Liver (tissue), 9 donors: Measurements from ENCODE around the gene CRACDL. TPM values are rescaled to one million over a fixed set of nuclear protein-coding genes. Genes with fewer than 3 reads are reported as not detected.

Source experiments
- DNase-seq: peaks from one replicate; pipeline ENCODE4 v3.0.0-alpha.2; 2017; ENCODE audit warnings: low spot score
- H3K27ac ChIP-seq, 2 donors: one replicate each; pipeline ENCODE4 v1.7.0; 2013; ENCODE audit warnings: inconsistent platforms in 2 of 2, low read length in 2 of 2, control low read depth in 1 of 2, low read depth in 1 of 2, mild to moderate bottlenecking in 1 of 2
- H3K27me3 ChIP-seq, 4 donors: one replicate each; pipeline versions ENCODE4 v1.6.1 to v1.7.0; 2013; ENCODE audit warnings: low read length in 3 of 4, inconsistent platforms in 1 of 4, mild to moderate bottlenecking in 1 of 4, moderate library complexity in 1 of 4; ENCODE audit not compliant: control insufficient read depth in 4 of 4, insufficient read depth in 4 of 4
- H3K36me3 ChIP-seq, 4 donors: one replicate each; pipeline versions ENCODE4 v1.6.1 to v1.7.0; 2013; ENCODE audit warnings: low read length in 3 of 4, mild to moderate bottlenecking in 3 of 4, low read depth in 1 of 4, moderate library complexity in 1 of 4; ENCODE audit not compliant: control insufficient read depth in 4 of 4, insufficient read depth in 3 of 4
- H3K4me1 ChIP-seq, 4 donors: one replicate each; pipeline versions ENCODE4 v1.6.1 to v1.7.0; 2013; ENCODE audit warnings: low read length in 3 of 4, mild to moderate bottlenecking in 3 of 4, moderate library complexity in 1 of 4; ENCODE audit not compliant: control insufficient read depth in 4 of 4, insufficient read depth in 4 of 4
- H3K4me3 ChIP-seq, 3 donors: one replicate each; pipeline versions ENCODE4 v1.6.1 to v1.7.0; 2013; ENCODE audit warnings: low read length in 3 of 3, control low read depth in 1 of 3, low read depth in 1 of 3, mild to moderate bottlenecking in 1 of 3
- H3K9ac ChIP-seq, 2 donors: one replicate each; pipeline ENCODE4 v1.7.0; 2013; ENCODE audit warnings: low read length in 2 of 2, mild to moderate bottlenecking in 2 of 2, moderate library complexity in 2 of 2, control low read depth in 1 of 2, low read depth in 1 of 2
- H3K9me3 ChIP-seq, 4 donors: one replicate each; pipeline versions ENCODE4 v1.6.1 to v1.7.0; 2013; ENCODE audit warnings: low read length in 3 of 4; ENCODE audit not compliant: control insufficient read depth in 4 of 4
- ATF3 ChIP-seq: IDR thresholded peaks from 2 replicates; pipeline ENCODE4 v1.6.1; 2016; ENCODE audit warnings: antibody characterized with exemption
- EGR1 ChIP-seq, 2 donors: IDR thresholded peaks; 2 replicates each; pipeline ENCODE4 v1.6.1; 2016 to 2018; ENCODE audit warnings: antibody characterized with exemption in 2 of 2, low read depth in 2 of 2
- FOXA2 ChIP-seq: IDR thresholded peaks from 2 replicates; pipeline ENCODE4 v1.6.1; 2016; ENCODE audit warnings: antibody characterized with exemption
- GABPA ChIP-seq, 2 donors: IDR thresholded peaks in 1 of 2; conservative IDR thresholded peaks in 1 of 2; 2 replicates each; pipeline ENCODE4 v1.6.1; 2016; ENCODE audit warnings: antibody characterized with exemption in 2 of 2, mild to moderate bottlenecking in 1 of 2, moderate library complexity in 1 of 2
- HNF4A ChIP-seq, 2 donors: conservative IDR thresholded peaks; 2 replicates each; pipeline ENCODE4 v1.6.1; 2016; ENCODE audit warnings: antibody characterized with exemption in 2 of 2, mild to moderate bottlenecking in 2 of 2
- HNF4G ChIP-seq: IDR thresholded peaks from 2 replicates; pipeline ENCODE4 v1.6.1; 2016; ENCODE audit warnings: antibody characterized with exemption
- NR2F2 ChIP-seq: IDR thresholded peaks from 2 replicates; pipeline ENCODE4 v1.6.1; 2016; ENCODE audit warnings: antibody characterized with exemption
- RAD21 ChIP-seq, 2 donors: IDR thresholded peaks; 2 replicates each; pipeline ENCODE4 v1.6.1; 2016; ENCODE audit warnings: antibody characterized with exemption in 2 of 2, mild to moderate bottlenecking in 2 of 2
- REST ChIP-seq: IDR thresholded peaks from 2 replicates; pipeline ENCODE4 v1.6.1; 2016; ENCODE audit warnings: antibody characterized with exemption, mild to moderate bottlenecking
- SP1 ChIP-seq: IDR thresholded peaks from 2 replicates; pipeline ENCODE4 v1.6.1; 2018; ENCODE audit warnings: antibody characterized with exemption, mild to moderate bottlenecking
- TAF1 ChIP-seq: conservative IDR thresholded peaks from 2 replicates; pipeline ENCODE4 v1.6.1; 2016; ENCODE audit warnings: antibody characterized with exemption, mild to moderate bottlenecking
- YY1 ChIP-seq: IDR thresholded peaks from 2 replicates; pipeline ENCODE4 v1.6.1; 2016; ENCODE audit warnings: antibody characterized with exemption, mild to moderate bottlenecking
- ZBTB33 ChIP-seq: IDR thresholded peaks from 2 replicates; pipeline ENCODE4 v1.6.1; 2016; ENCODE audit warnings: antibody characterized with exemption
- WGBS: extraction: QIAGEN DNeasy Blood & Tissue Kit; methylation state at CpG from one replicate; pipeline ENCODE4 v1.1.7; 2013; 5-methylcytosine and 5-hydroxymethylcytosine counted together
- polyA plus RNA-seq, 2 donors: library from polyadenylated mRNA; stranded (reverse) in 1 of 2; unstranded in 1 of 2; fragments of 200-250 nt in 1 of 2; fragments of >200 nt in 1 of 2; fragmentation: Nextera tagmentation in 1 of 2; extraction: Ambion mirVana in 1 of 2; gene quantifications; one replicate each; pipeline versions ENCODE4 v1.2.1 to v1.2.3, GENCODE V29; 2013 to 2015
- total RNA-seq, 2 donors: library from RNA; depleted of rRNA; stranded (reverse); fragments of >200 nt; gene quantifications; one replicate each; pipeline ENCODE4 v1.2.3, GENCODE V29; 2014
- donor health status: healthy.
- donor health status: healthy.
- donor health status: healthy.
- donor health status: healthy.
- donor health status: healthy.

The CRACDL gene
- total and polyA plus RNA-seq, 4 donors, result 0.13 to 0.46 (median 0.29) TPM

GRCh38 chr2:98821629-98822135 lies 114.3 kb downstream of the CRACDL start (continued):
- TF ChIP-seq GABPA (IDR thresholded peaks at IDR 0.05 in 1 of 2, conservative IDR thresholded peaks at IDR 0.05 in 1 of 2) (no peak), SP1 (no peak)

- no peak overlapping the region for H3K27ac ChIP-seq
- no peaks in the 10 kb centered on the region for H3K9me3 ChIP-seq
- TF ChIP-seq ZBTB33 (no peak), HNF4G (no peak), HNF4A (conservative IDR thresholded peaks at IDR 0.05) (no peak), TAF1 (no peak), ATF3 (no peak), NR2F2 (no peak), YY1 (no peak), REST (no peak), EGR1 (IDR thresholded peaks at IDR 0.05; ENCODE audit: low read depth in 2 of 2) (no peak), RAD21 (IDR thresholded peaks at IDR 0.05) (no peak), FOXA2 (no peak)
- DNase-seq, result no peak
- no peaks in the 10 kb centered on the region for H3K27me3 ChIP-seq
- no peak overlapping the region for H3K9ac ChIP-seq
- WGBS, result 84% methylated on average over 5 of the region's 5 CpGs
- H3K36me3 ChIP-seq, result no peaks in the 10 kb centered on the region
- H3K4me1 ChIP-seq, result peaks cover 0 to 6% (median 0%) of the 10 kb centered on the region in 4 donors
- H3K4me3 ChIP-seq, result no peak overlapping the region
These were observed 116.7 kb downstream of the CRACDL start for GRCh38 chr2:98819231-98819766.

GRCh38 chr2:98818164-98818563 lies 117.9 kb downstream of the CRACDL start:
- DNase-seq, result no peak
- TF ChIP-seq RAD21 (IDR thresholded peaks at IDR 0.05), result no peak
- TF ChIP-seq REST, result no peak
- no peak for TF ChIP-seq HNF4G
- TF ChIP-seq NR2F2, result no peak
- Histone ChIP-seq H3K27me3 (no peaks in the 10 kb centered on the region), H3K4me1 (peaks cover 0 to 6% (median 0%) of the 10 kb centered on the region in 4 donors), H3K4me3 (no peak overlapping the region), H3K36me3 (no peaks in the 10 kb centered on the region), H3K9ac (no peak overlapping the region), H3K9me3 (no peaks in the 10 kb centered on the region), H3K27ac (no peak overlapping the region)
- WGBS, result 76% methylated on average over 5 of the region's 5 CpGs
